AG10803 (cell line): ENCODE results near the gene MRPL54.

ENCODE experiments used
- DNase-seq: peaks from one replicate; pipeline ENCODE4 v3.0.0; 2010; ENCODE audit warnings: low read depth
- H3K4me3 ChIP-seq: 2 replicates; pipeline ENCODE4 v1.5.1; 2011; ENCODE audit warnings: mild to moderate bottlenecking, low read length, control low read depth
- TF ChIP-seq, protein P1 (sequence below): conservative IDR thresholded peaks from 2 replicates; pipeline ENCODE4 v1.5.1; 2011; ENCODE audit warnings: mild to moderate bottlenecking, low read length, control low read depth, inconsistent platforms

Gene MRPL54

DNA sequence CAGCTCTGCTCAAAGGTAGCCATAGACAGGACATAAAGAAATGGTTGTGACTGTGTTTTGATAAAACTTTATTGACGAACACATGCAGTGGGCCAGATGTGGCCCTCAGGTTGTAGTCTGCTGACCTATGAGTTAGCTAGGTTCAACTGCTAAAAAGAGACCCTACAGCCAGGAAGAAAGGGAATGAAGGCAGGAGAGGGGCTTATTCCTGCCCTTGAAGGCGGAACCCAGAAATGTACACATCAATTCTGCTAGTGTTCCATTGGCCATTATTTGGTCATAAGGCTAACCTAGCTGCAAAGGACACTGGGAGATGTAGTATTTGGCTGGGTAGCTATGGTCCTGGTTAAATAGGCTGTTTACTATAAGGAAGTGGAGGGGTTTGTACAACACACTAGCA lies 19.0 kb upstream of the MRPL54 start:
- TF ChIP-seq, protein P1, sequence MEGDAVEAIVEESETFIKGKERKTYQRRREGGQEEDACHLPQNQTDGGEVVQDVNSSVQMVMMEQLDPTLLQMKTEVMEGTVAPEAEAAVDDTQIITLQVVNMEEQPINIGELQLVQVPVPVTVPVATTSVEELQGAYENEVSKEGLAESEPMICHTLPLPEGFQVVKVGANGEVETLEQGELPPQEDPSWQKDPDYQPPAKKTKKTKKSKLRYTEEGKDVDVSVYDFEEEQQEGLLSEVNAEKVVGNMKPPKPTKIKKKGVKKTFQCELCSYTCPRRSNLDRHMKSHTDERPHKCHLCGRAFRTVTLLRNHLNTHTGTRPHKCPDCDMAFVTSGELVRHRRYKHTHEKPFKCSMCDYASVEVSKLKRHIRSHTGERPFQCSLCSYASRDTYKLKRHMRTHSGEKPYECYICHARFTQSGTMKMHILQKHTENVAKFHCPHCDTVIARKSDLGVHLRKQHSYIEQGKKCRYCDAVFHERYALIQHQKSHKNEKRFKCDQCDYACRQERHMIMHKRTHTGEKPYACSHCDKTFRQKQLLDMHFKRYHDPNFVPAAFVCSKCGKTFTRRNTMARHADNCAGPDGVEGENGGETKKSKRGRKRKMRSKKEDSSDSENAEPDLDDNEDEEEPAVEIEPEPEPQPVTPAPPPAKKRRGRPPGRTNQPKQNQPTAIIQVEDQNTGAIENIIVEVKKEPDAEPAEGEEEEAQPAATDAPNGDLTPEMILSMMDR = no peak
- no peak overlapping the region for H3K4me3 ChIP-seq
- DNase-seq = no peak

DNA sequence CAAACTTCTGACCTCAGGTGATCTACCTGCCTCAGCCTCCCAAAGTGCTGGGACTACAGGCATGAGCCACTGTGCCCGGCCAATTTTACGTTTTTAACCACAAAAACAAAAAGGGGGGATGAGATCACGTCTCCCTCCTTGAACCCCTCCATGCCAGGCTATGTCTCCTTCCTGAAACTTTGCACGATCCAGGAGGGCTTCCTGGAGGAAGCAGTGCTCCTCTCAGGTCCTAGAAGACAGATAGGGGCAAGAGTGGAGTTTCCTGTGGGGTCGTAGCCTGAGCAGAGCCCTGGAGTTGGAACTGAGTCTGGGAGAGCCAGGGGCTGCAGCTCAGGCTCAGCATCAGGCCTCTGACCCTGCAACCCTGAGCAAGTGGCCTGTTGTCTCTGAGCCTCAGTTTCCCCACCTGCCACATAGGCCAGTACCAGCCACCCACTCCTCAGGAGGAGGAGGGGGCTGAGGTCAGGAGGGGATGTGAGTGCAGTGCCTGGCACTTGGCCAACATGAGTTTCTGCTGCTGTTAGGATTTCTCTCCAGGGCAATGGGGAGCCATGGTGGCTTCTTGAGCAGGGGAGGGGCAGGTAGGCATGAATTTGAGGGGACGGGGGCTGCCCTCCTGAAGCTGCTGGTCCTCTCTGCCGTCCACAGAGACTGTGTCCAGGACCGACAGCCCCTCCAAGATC lies 17.0 kb upstream of the MRPL54 start:
- TF ChIP-seq, protein P1 = no peak
- no peak for DNase-seq
- no peak overlapping the region for H3K4me3 ChIP-seq

DNA sequence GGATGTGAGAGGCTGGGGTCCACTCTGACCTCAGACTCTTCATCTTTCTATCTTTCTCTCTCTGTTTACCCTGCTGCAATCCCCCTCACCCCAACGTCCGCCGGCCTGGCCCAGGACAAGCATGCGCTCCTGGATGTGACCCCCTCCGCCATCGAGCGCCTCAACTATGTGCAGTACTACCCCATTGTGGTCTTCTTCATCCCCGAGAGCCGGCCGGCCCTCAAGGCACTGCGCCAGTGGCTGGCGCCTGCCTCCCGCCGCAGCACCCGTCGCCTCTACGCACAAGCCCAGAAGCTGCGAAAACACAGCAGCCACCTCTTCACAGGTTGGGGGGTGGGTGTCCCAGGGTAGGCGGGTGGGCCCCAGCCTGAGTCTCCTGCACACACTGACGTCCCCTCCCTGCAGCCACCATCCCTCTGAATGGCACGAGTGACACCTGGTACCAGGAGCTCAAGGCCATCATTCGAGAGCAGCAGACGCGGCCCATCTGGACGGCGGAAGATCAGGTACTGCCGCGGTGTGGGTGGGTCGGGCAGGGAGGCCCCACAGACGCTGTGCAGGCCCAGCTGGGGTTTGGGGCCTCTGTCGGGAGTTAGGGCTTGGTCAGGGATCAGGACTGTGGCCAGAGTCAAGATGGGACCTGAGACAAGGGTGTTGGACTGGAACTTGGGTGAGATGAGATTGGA lies 16.0 kb upstream of the MRPL54 start:
- no peak for DNase-seq
- H3K4me3 ChIP-seq = no peak overlapping the region
- TF ChIP-seq, protein P1 = no peak

DNA sequence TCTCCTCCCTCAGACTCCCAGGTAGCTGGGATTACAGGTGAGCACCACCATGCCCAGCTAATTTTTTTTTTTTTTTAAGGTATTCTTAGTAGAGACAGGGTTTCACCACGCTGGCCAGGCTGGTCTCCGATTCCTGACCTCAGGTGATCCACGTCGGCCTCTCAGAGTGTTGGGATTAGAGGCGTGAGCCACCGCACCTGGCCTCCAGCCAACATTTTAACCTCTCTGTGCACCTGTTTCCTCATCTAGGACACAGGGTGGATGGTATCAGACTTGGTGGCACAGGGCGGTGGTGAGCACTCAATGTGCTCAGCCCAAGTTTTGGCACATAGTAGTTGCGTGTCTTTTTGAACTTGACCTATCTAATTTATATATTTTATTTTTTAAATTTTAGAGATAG lies 13.5 kb upstream of the MRPL54 start:
- no peak overlapping the region for H3K4me3 ChIP-seq
- TF ChIP-seq, protein P1 = no peak
- DNase-seq = no peak

- no peak overlapping the region for H3K4me3 ChIP-seq
- TF ChIP-seq, protein P1 = no peak
- no peak for DNase-seq
Measured at GRCh38 chr19:3750211-3750610, 12.3 kb upstream of the MRPL54 start.

GRCh38 chr19:3751236-3751635 lies 11.2 kb upstream of the MRPL54 start:
- no peak for DNase-seq
- TF ChIP-seq, protein P1 = no peak

DNA sequence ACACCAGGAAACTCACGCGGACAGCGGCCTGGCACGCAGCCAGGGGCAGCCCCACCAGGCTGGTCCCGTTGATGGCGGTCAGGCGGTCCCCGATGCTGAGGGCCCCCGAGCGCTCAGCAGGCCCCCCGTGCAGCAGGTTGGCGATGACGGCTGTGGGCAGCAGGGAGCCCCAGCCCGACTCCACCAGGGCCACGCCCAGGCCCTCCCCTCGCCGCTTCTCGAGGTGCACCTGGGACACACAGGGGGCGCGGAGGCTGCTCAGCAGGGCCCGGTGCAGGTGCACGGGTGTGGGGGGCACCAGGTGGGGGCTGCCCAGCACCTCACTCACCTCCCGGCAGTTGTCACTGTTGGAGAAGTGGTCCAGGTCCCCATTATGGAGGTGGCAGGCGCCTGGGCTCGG lies 10.0 kb upstream of the MRPL54 start:
- TF ChIP-seq, protein P1 = no peak
- no peak overlapping the region for H3K4me3 ChIP-seq
- no peak for DNase-seq

More at GRCh38 chr19:3751236-3751635, 11.2 kb upstream of the MRPL54 start:
- no peak overlapping the region for H3K4me3 ChIP-seq
